ENCODE results near the gene HOXA13. TPM values are rescaled to one million over a fixed set of nuclear protein-coding genes. Genes with fewer than 3 reads are reported as not detected.

HOXA13 gene
- total RNA-seq, 2 donors from 2014 or later: 0.14 TPM; not detected in 1

- TF ChIP-seq CTCF (IDR thresholded peaks at IDR 0.05): no peak
- no peak overlapping the region for H3K27ac ChIP-seq
- no peaks in the 10 kb centered on the region for H3K27me3 ChIP-seq (replicated peaks; ENCODE audit: insufficient read depth)
- no peak overlapping the region for H3K4me3 ChIP-seq
- H3K36me3 ChIP-seq: no peaks in the 10 kb centered on the region
- H3K4me1 ChIP-seq (ENCODE audit: control insufficient read depth in 1 of 2, low read depth in 2 of 2): peaks cover 10 to 35% of the 10 kb centered on the region in 2 donors
- ATAC-seq (ENCODE audit: insufficient number of reproducible peaks, low FRiP score, low read depth): no peak
- no peaks in the 10 kb centered on the region for H3K9me3 ChIP-seq
- no peak for DNase-seq (ENCODE audit: low spot score)
These were observed 45.5 kb downstream of the HOXA13 start for GRCh38 chr7:27154369-27154768.

- DNase-seq (ENCODE audit: low spot score) (no peak), ATAC-seq (ENCODE audit: insufficient number of reproducible peaks, low FRiP score, low read depth) (no peak)
- no peak for TF ChIP-seq CTCF (IDR thresholded peaks at IDR 0.05)
- Histone ChIP-seq H3K27ac (no peak overlapping the region), H3K27me3 (replicated peaks; ENCODE audit: insufficient read depth) (no peaks in the 10 kb centered on the region), H3K9me3 (no peaks in the 10 kb centered on the region), H3K4me1 (ENCODE audit: control insufficient read depth in 1 of 2, low read depth in 2 of 2) (peaks cover 10 to 43% of the 10 kb centered on the region in 2 donors), H3K4me3 (no peak overlapping the region), H3K36me3 (no peaks in the 10 kb centered on the region)
These were observed 46.4 kb downstream of the HOXA13 start for GRCh38 chr7:27153526-27153925.

GRCh38 chr7:27152816-27153442 lies 47.0 kb downstream of the HOXA13 start:
- peak overlapping the region; percentile 62 to 85 for H3K27ac ChIP-seq
- no peak for ATAC-seq (ENCODE audit: insufficient number of reproducible peaks, low FRiP score, low read depth)

GRCh38 chr7:27151931-27152815 lies 47.7 kb downstream of the HOXA13 start, which contains the start of gene HOXA3:
Gene HOXA3, minus strand, starts transcription at chr7:27152583. Its CDS starts 41,943 bp downstream, at chr7:27110640.
- Histone ChIP-seq H3K9me3 (no peaks in the 10 kb centered on the region), H3K4me1 (ENCODE audit: control insufficient read depth in 1 of 2, low read depth in 2 of 2) (peaks cover 14 to 52% of the 10 kb centered on the region in 2 donors), H3K4me3 (peak within 1 kb of the TSS; percentile 71), H3K27ac (peak within 1 kb of the TSS; percentile 62 to 85), H3K36me3 (no peaks in the 10 kb centered on the region), H3K27me3 (replicated peaks; ENCODE audit: insufficient read depth) (no peaks in the 10 kb centered on the region)
- no peak for TF ChIP-seq CTCF (IDR thresholded peaks at IDR 0.05)
- peak; percentile 5 for ATAC-seq (ENCODE audit: insufficient number of reproducible peaks, low FRiP score, low read depth)
- no peak for DNase-seq (ENCODE audit: low spot score)

More at GRCh38 chr7:27152816-27153442, 47.0 kb downstream of the HOXA13 start:
- H3K4me3 ChIP-seq: peak overlapping the region; percentile 71
- peaks cover 10 to 48% of the 10 kb centered on the region in 2 donors for H3K4me1 ChIP-seq (ENCODE audit: control insufficient read depth in 1 of 2, low read depth in 2 of 2)
- no peaks in the 10 kb centered on the region for H3K36me3 ChIP-seq
- TF ChIP-seq CTCF (IDR thresholded peaks at IDR 0.05): no peak
- no peak for DNase-seq (ENCODE audit: low spot score)
- no peaks in the 10 kb centered on the region for H3K9me3 ChIP-seq
- H3K27me3 ChIP-seq (replicated peaks; ENCODE audit: insufficient read depth): no peaks in the 10 kb centered on the region

GRCh38 chr7:27151341-27151930 lies 48.5 kb downstream of the HOXA13 start:
- Histone ChIP-seq H3K36me3 (no peaks in the 10 kb centered on the region), H3K27ac (peak overlapping the region; percentile 62 to 85), H3K27me3 (replicated peaks; ENCODE audit: insufficient read depth) (no peaks in the 10 kb centered on the region), H3K9me3 (no peaks in the 10 kb centered on the region), H3K4me3 (peak overlapping the region; percentile 71), H3K4me1 (ENCODE audit: control insufficient read depth in 1 of 2, low read depth in 2 of 2) (peaks cover 14 to 60% of the 10 kb centered on the region in 2 donors)
- no peak for TF ChIP-seq CTCF (IDR thresholded peaks at IDR 0.05)
- DNase-seq (ENCODE audit: low spot score) (no peak), ATAC-seq (ENCODE audit: insufficient number of reproducible peaks, low FRiP score, low read depth) (no peak)

Data from thoracic aorta (tissue), 2 donors.